Liver (tissue), 9 donors: ENCODE measurements around the gene UNC13C. TPM values are rescaled to one million over a fixed set of nuclear protein-coding genes. Genes with fewer than 3 reads are reported as not detected.

Source experiments
- DNase-seq: peaks from one replicate; pipeline ENCODE4 v3.0.0-alpha.2; 2017; ENCODE audit warnings: low spot score
- H3K27ac ChIP-seq, 2 donors: one replicate each; pipeline ENCODE4 v1.7.0; 2013; ENCODE audit warnings: inconsistent platforms in 2 of 2, low read length in 2 of 2, control low read depth in 1 of 2, low read depth in 1 of 2, mild to moderate bottlenecking in 1 of 2
- H3K27me3 ChIP-seq, 4 donors: one replicate each; pipeline versions ENCODE4 v1.6.1 to v1.7.0; 2013; ENCODE audit warnings: low read length in 3 of 4, inconsistent platforms in 1 of 4, mild to moderate bottlenecking in 1 of 4, moderate library complexity in 1 of 4; ENCODE audit not compliant: control insufficient read depth in 4 of 4, insufficient read depth in 4 of 4
- H3K36me3 ChIP-seq, 4 donors: one replicate each; pipeline versions ENCODE4 v1.6.1 to v1.7.0; 2013; ENCODE audit warnings: low read length in 3 of 4, mild to moderate bottlenecking in 3 of 4, low read depth in 1 of 4, moderate library complexity in 1 of 4; ENCODE audit not compliant: control insufficient read depth in 4 of 4, insufficient read depth in 3 of 4
- H3K4me1 ChIP-seq, 4 donors: one replicate each; pipeline versions ENCODE4 v1.6.1 to v1.7.0; 2013; ENCODE audit warnings: low read length in 3 of 4, mild to moderate bottlenecking in 3 of 4, moderate library complexity in 1 of 4; ENCODE audit not compliant: control insufficient read depth in 4 of 4, insufficient read depth in 4 of 4
- H3K4me3 ChIP-seq, 3 donors: one replicate each; pipeline versions ENCODE4 v1.6.1 to v1.7.0; 2013; ENCODE audit warnings: low read length in 3 of 3, control low read depth in 1 of 3, low read depth in 1 of 3, mild to moderate bottlenecking in 1 of 3
- H3K9ac ChIP-seq, 2 donors: one replicate each; pipeline ENCODE4 v1.7.0; 2013; ENCODE audit warnings: low read length in 2 of 2, mild to moderate bottlenecking in 2 of 2, moderate library complexity in 2 of 2, control low read depth in 1 of 2, low read depth in 1 of 2
- H3K9me3 ChIP-seq, 4 donors: one replicate each; pipeline versions ENCODE4 v1.6.1 to v1.7.0; 2013; ENCODE audit warnings: low read length in 3 of 4; ENCODE audit not compliant: control insufficient read depth in 4 of 4
- ATF3 ChIP-seq: IDR thresholded peaks from 2 replicates; pipeline ENCODE4 v1.6.1; 2016; ENCODE audit warnings: antibody characterized with exemption
- CTCF ChIP-seq: fragments of 150-350 bp; IDR thresholded peaks from 2 replicates; pipeline ENCODE4 v1.5.1; 2017; ENCODE audit warnings: improper control_type of control experiment, low read depth, low read length; ENCODE audit not compliant: missing input control
- EGR1 ChIP-seq, 2 donors: IDR thresholded peaks; 2 replicates each; pipeline ENCODE4 v1.6.1; 2016 to 2018; ENCODE audit warnings: antibody characterized with exemption in 2 of 2, low read depth in 2 of 2
- FOXA1 ChIP-seq: IDR thresholded peaks from 2 replicates; pipeline ENCODE4 v1.6.1; 2016; ENCODE audit warnings: antibody characterized with exemption
- FOXA2 ChIP-seq: IDR thresholded peaks from 2 replicates; pipeline ENCODE4 v1.6.1; 2016; ENCODE audit warnings: antibody characterized with exemption
- GABPA ChIP-seq, 2 donors: IDR thresholded peaks in 1 of 2; conservative IDR thresholded peaks in 1 of 2; 2 replicates each; pipeline ENCODE4 v1.6.1; 2016; ENCODE audit warnings: antibody characterized with exemption in 2 of 2, mild to moderate bottlenecking in 1 of 2, moderate library complexity in 1 of 2
- HNF4A ChIP-seq, 2 donors: conservative IDR thresholded peaks; 2 replicates each; pipeline ENCODE4 v1.6.1; 2016; ENCODE audit warnings: antibody characterized with exemption in 2 of 2, mild to moderate bottlenecking in 2 of 2
- HNF4G ChIP-seq: IDR thresholded peaks from 2 replicates; pipeline ENCODE4 v1.6.1; 2016; ENCODE audit warnings: antibody characterized with exemption
- JUND ChIP-seq, 2 donors: IDR thresholded peaks; 2 replicates each; pipeline ENCODE4 v1.6.1; 2016; ENCODE audit warnings: antibody characterized with exemption in 2 of 2
- MAX ChIP-seq: IDR thresholded peaks from 2 replicates; pipeline ENCODE4 v1.6.1; 2016; ENCODE audit warnings: antibody characterized with exemption
- NR2F2 ChIP-seq: IDR thresholded peaks from 2 replicates; pipeline ENCODE4 v1.6.1; 2016; ENCODE audit warnings: antibody characterized with exemption
- RAD21 ChIP-seq, 2 donors: IDR thresholded peaks; 2 replicates each; pipeline ENCODE4 v1.6.1; 2016; ENCODE audit warnings: antibody characterized with exemption in 2 of 2, mild to moderate bottlenecking in 2 of 2
- REST ChIP-seq: IDR thresholded peaks from 2 replicates; pipeline ENCODE4 v1.6.1; 2016; ENCODE audit warnings: antibody characterized with exemption, mild to moderate bottlenecking
- RXRA ChIP-seq, 2 donors: IDR thresholded peaks; 2 replicates each; pipeline ENCODE4 v1.6.1; 2017 to 2018; ENCODE audit warnings: antibody characterized with exemption in 2 of 2, mild to moderate bottlenecking in 1 of 2
- SP1 ChIP-seq: IDR thresholded peaks from 2 replicates; pipeline ENCODE4 v1.6.1; 2018; ENCODE audit warnings: antibody characterized with exemption, mild to moderate bottlenecking
- TAF1 ChIP-seq: conservative IDR thresholded peaks from 2 replicates; pipeline ENCODE4 v1.6.1; 2016; ENCODE audit warnings: antibody characterized with exemption, mild to moderate bottlenecking
- YY1 ChIP-seq: IDR thresholded peaks from 2 replicates; pipeline ENCODE4 v1.6.1; 2016; ENCODE audit warnings: antibody characterized with exemption, mild to moderate bottlenecking
- ZBTB33 ChIP-seq: IDR thresholded peaks from 2 replicates; pipeline ENCODE4 v1.6.1; 2016; ENCODE audit warnings: antibody characterized with exemption
- WGBS: extraction: QIAGEN DNeasy Blood & Tissue Kit; methylation state at CpG from one replicate; pipeline ENCODE4 v1.1.7; 2013; 5-methylcytosine and 5-hydroxymethylcytosine counted together
- polyA plus RNA-seq, 2 donors: library from polyadenylated mRNA; stranded (reverse) in 1 of 2; unstranded in 1 of 2; fragments of 200-250 nt in 1 of 2; fragments of >200 nt in 1 of 2; fragmentation: Nextera tagmentation in 1 of 2; extraction: Ambion mirVana in 1 of 2; gene quantifications; one replicate each; pipeline versions ENCODE4 v1.2.1 to v1.2.3, GENCODE V29; 2013 to 2015
- total RNA-seq, 2 donors: library from RNA; depleted of rRNA; stranded (reverse); fragments of >200 nt; gene quantifications; one replicate each; pipeline ENCODE4 v1.2.3, GENCODE V29; 2014
- donor health status: healthy.
- donor health status: healthy.
- donor health status: healthy.
- donor health status: healthy.
- donor health status: healthy.

UNC13C gene
- total and polyA plus RNA-seq, 4 donors: 0.19 TPM; not detected in 3

- Histone ChIP-seq H3K9ac (no peak overlapping the region), H3K27ac (no peak overlapping the region), H3K4me1 (peaks cover 0 to 6% (median 0%) of the 10 kb centered on the region in 4 donors), H3K27me3 (peaks cover 0 to 9% (median 1%) of the 10 kb centered on the region in 4 donors), H3K4me3 (no peak overlapping the region), H3K36me3 (no peaks in the 10 kb centered on the region), H3K9me3 (no peaks in the 10 kb centered on the region)
- TF ChIP-seq EGR1 (IDR thresholded peaks at IDR 0.05; ENCODE audit: low read depth in 2 of 2) (no peak), YY1 (no peak), HNF4A (conservative IDR thresholded peaks at IDR 0.05) (no peak), RAD21 (IDR thresholded peaks at IDR 0.05) (no peak), MAX (no peak), JUND (IDR thresholded peaks at IDR 0.05) (no peak), RXRA (IDR thresholded peaks at IDR 0.05) (no peak), ZBTB33 (no peak), SP1 (no peak), ATF3 (no peak), NR2F2 (no peak), HNF4G (no peak), GABPA (IDR thresholded peaks at IDR 0.05 in 1 of 2, conservative IDR thresholded peaks at IDR 0.05 in 1 of 2) (no peak), CTCF (no peak), FOXA1 (no peak)
- DNase-seq: no peak
- WGBS: 51% methylated on average over 1 of the region's 1 CpG
Measured at GRCh38 chr15:53982876-53983275, 4.6 kb downstream of the UNC13C start.

- Histone ChIP-seq H3K36me3 (no peaks in the 10 kb centered on the region), H3K4me3 (no peak overlapping the region), H3K9me3 (no peaks in the 10 kb centered on the region), H3K9ac (no peak overlapping the region), H3K4me1 (no peaks in the 10 kb centered on the region), H3K27me3 (peaks cover 0 to 9% (median 0%) of the 10 kb centered on the region in 4 donors), H3K27ac (no peak overlapping the region)
- 90% methylated on average over 1 of the region's 1 CpG for WGBS
- no peak for DNase-seq
- no peak for TF ChIP-seq REST
- no peak for TF ChIP-seq NR2F2
- no peak for TF ChIP-seq RAD21 (IDR thresholded peaks at IDR 0.05)
- no peak for TF ChIP-seq MAX
- no peak for TF ChIP-seq HNF4A (conservative IDR thresholded peaks at IDR 0.05)
- TF ChIP-seq CTCF: no peak
- TF ChIP-seq RXRA (IDR thresholded peaks at IDR 0.05): no peak
- no peak for TF ChIP-seq FOXA2
- no peak for TF ChIP-seq TAF1
- no peak for TF ChIP-seq JUND (IDR thresholded peaks at IDR 0.05)
Measured at GRCh38 chr15:53984221-53984620, 6.0 kb downstream of the UNC13C start.
